Endothelial cell of umbilical vein (primary cell): ENCODE data around the gene DEUP1. TPM values are rescaled to one million over a fixed set of nuclear protein-coding genes. Genes with fewer than 3 reads are reported as not detected.

Source experiments
- BruUV-seq: library from RNA; stranded (reverse); fragments of 400-500 nt; replicated peaks from 2 replicates; lab custom pipeline; 2021; lab: Mats Ljungman, UMichigan
- CTCF ChIA-PET: fragments of 300-600, 350-600 bp; sonication (Branson Sonifier 250); formaldehyde crosslinking; loops from one replicate; lab custom pipeline; 2021; ENCODE audit warnings: antibody characterized with exemption, inconsistent platforms; lab: Charles Lee
- POLR2A ChIA-PET: fragments of 300-600, 350-600 bp; sonication (Branson Sonifier 250); formaldehyde crosslinking; loops from one replicate; lab custom pipeline; 2021; ENCODE audit warnings: antibody characterized with exemption, inconsistent platforms; lab: Charles Lee
- DNase-seq: peaks from one replicate; pipeline ENCODE4 v3.0.0-alpha.2; 2011; ENCODE audit warnings: low read depth, low spot score
- FAIRE-seq: peaks from 2 replicates; lab custom pipeline; 2011; peaks lifted over from hg19 to GRCh38; lab: Jason Lieb, UNC
- H2AFZ ChIP-seq: 2 replicates; pipeline ENCODE4 v1.6.0; 2012; ENCODE audit warnings: low read depth, low read length, control low read depth, inconsistent platforms
- H3K27ac ChIP-seq: 2 replicates; pipeline ENCODE4 v1.5.1; 2011; ENCODE audit warnings: low read depth, mild to moderate bottlenecking, control low read depth, low read length, moderate library complexity; ENCODE audit not compliant: insufficient read depth
- H3K27me3 ChIP-seq, 2 experiments: 2 replicates each; pipeline versions ENCODE4 v1.6.0 to v1.6.1; 2011; ENCODE audit warnings: low read length in 2 of 2, mixed read lengths in 1 of 2; ENCODE audit not compliant: control insufficient read depth in 2 of 2, insufficient read depth in 2 of 2
- H3K36me3 ChIP-seq, 2 experiments: 2 replicates in 1 of 2; 3 replicates in 1 of 2; pipeline ENCODE4 v1.5.1; 2011; ENCODE audit warnings: low read length in 2 of 2, mild to moderate bottlenecking in 1 of 2, moderate library complexity in 1 of 2; ENCODE audit not compliant: control insufficient read depth in 2 of 2, insufficient read depth in 2 of 2; ENCODE audit errors: extremely low read depth in 1 of 2
- H3K4me1 ChIP-seq: 3 replicates; pipeline ENCODE4 v1.5.1; 2011; ENCODE audit warnings: mild to moderate bottlenecking, low read length; ENCODE audit not compliant: control insufficient read depth, insufficient read depth; ENCODE audit errors: extremely low read depth
- H3K4me2 ChIP-seq: 2 replicates; pipeline ENCODE4 v1.6.1; 2011; ENCODE audit warnings: low read length, control low read depth, mixed read lengths; ENCODE audit not compliant: insufficient read depth
- H3K4me3 ChIP-seq, 3 experiments: fragments of 200-600 bp in 1 of 3; sonication (generic), shearing (Covaris generic) in 1 of 3; replicated peaks in 1 of 3; 2 replicates each; pipeline ENCODE4 v1.5.1; 2011 to 2016; ENCODE audit warnings: control low read depth in 3 of 3, low read length in 3 of 3, mild to moderate bottlenecking in 2 of 3, inconsistent platforms in 1 of 3, low read depth in 1 of 3, moderate library complexity in 1 of 3; ENCODE audit not compliant: insufficient read depth in 1 of 3
- H3K79me2 ChIP-seq: 2 replicates; pipeline ENCODE4 v1.6.0; 2012; ENCODE audit warnings: low read length, inconsistent platforms; ENCODE audit not compliant: control insufficient read depth, insufficient read depth
- H3K9ac ChIP-seq: replicated peaks from 2 replicates; pipeline ENCODE3; 2011; ENCODE audit warnings: low read length, control low read depth; ENCODE audit not compliant: insufficient read depth; ENCODE audit errors: extremely low read depth
- H3K9me1 ChIP-seq: replicated peaks from 3 replicates; pipeline ENCODE4 v1.6.0; 2011; ENCODE audit warnings: mild to moderate bottlenecking, low read length; ENCODE audit not compliant: control insufficient read depth, insufficient read depth; ENCODE audit errors: extremely low read depth
- H3K9me3 ChIP-seq: replicated peaks from 2 replicates; pipeline ENCODE4 v1.5.1; 2012; ENCODE audit warnings: low read length, inconsistent platforms; ENCODE audit not compliant: control insufficient read depth, insufficient read depth
- H4K20me1 ChIP-seq: replicated peaks from 2 replicates; pipeline ENCODE3; 2011; ENCODE audit warnings: mild to moderate bottlenecking, low read length; ENCODE audit not compliant: control insufficient read depth, insufficient read depth; ENCODE audit errors: extremely low read depth
- CTCF ChIP-seq, 2 donors: IDR thresholded peaks; 1 replicate in 1 of 2; 2 replicates in 1 of 2; pipeline ENCODE4 v1.5.1; 2011; ENCODE audit warnings: low read length in 2 of 2, mild to moderate bottlenecking in 2 of 2, moderate library complexity in 2 of 2, control low read depth in 1 of 2, inconsistent platforms in 1 of 2, low read depth in 1 of 2; ENCODE audit not compliant: insufficient read depth in 1 of 2; ENCODE audit errors: extremely low read depth in 1 of 2
- EZH2 ChIP-seq: IDR thresholded peaks from 2 replicates; pipeline ENCODE4 v1.6.1; 2012; ENCODE audit warnings: borderline replicate concordance, low read depth, mild to moderate bottlenecking, moderate library complexity, low read length, inconsistent platforms; ENCODE audit not compliant: severe bottlenecking
- FOS ChIP-seq: IDR thresholded peaks from 2 replicates; pipeline ENCODE4 v1.6.1; 2011; ENCODE audit warnings: mild to moderate bottlenecking, low read length, moderate library complexity, borderline replicate concordance; ENCODE audit not compliant: insufficient read depth
- GATA2 ChIP-seq: IDR thresholded peaks from 2 replicates; pipeline ENCODE4 v1.7.0; 2011; ENCODE audit warnings: low read depth, mild to moderate bottlenecking, moderate library complexity, mixed read lengths, low read length; ENCODE audit not compliant: insufficient read length, insufficient read depth
- JUN ChIP-seq: IDR thresholded peaks from 2 replicates; pipeline ENCODE4 v1.6.1; 2011; ENCODE audit warnings: borderline replicate concordance, low read depth; ENCODE audit not compliant: insufficient read length, insufficient read depth
- MAX ChIP-seq: IDR thresholded peaks from 2 replicates; pipeline ENCODE4 v1.6.1; 2011; ENCODE audit not compliant: insufficient read depth, insufficient read length
- MYC ChIP-seq: IDR thresholded peaks from one replicate; pipeline ENCODE4 v1.6.1; 2011; ENCODE audit warnings: mild to moderate bottlenecking, low read depth, low read length
- POLR2A ChIP-seq: IDR thresholded peaks from 2 replicates; pipeline ENCODE4 v1.6.1; 2012; ENCODE audit warnings: low read depth, mild to moderate bottlenecking, control low read depth, low read length
- POLR2AphosphoS5 ChIP-seq: IDR thresholded peaks from 2 replicates; pipeline ENCODE4 v1.6.1; 2012; ENCODE audit warnings: low read depth, mild to moderate bottlenecking, control low read depth, low read length, moderate library complexity; ENCODE audit not compliant: insufficient read depth
- dilution Hi-C: fragments of 300-500 bp; cut with MboI; formaldehyde crosslinking; loops from one replicate; pipeline ENCODE4 v1.15.0; 2019; ENCODE audit warnings: low sequenced_read_pairs; ENCODE audit not compliant: extremely low pct_ligation_motif_present
- intact Hi-C: fragments of 100-400 bp; cut with micrococcal nuclease; formaldehyde crosslinking; loops from one replicate; pipeline ENCODE4 v1.10.0; 2022
- polyA plus RNA-seq, 4 experiments: library from polyadenylated mRNA; depleted of rRNA in 3 of 4; stranded (reverse) in 3 of 4; unstranded in 1 of 4; fragments of >200 nt; gene quantifications; 2 replicates each; pipeline versions ENCODE4 v1.2.1 to v1.2.3, GENCODE V29; 2011 to 2012; ENCODE audit warnings: missing spikeins in 1 of 4
- total RNA-seq: library from RNA; stranded (reverse); gene quantifications from 2 replicates; pipeline ENCODE4 v1.2.3, GENCODE V29; 2021

The DEUP1 gene
- total and polyA plus RNA-seq, 2 donors (not counting 3 experiments of a cell fraction or from before 2014, with no cell fraction given), result not detected

- Histone ChIP-seq H3K4me1 (no peaks in the 10 kb centered on the region), H3K9me1 (no peaks in the 10 kb centered on the region), H3K9ac (no peak overlapping the region), H3K79me2 (no peaks in the 10 kb centered on the region), H3K36me3 (no peaks in the 10 kb centered on the region), H3K27ac (no peak overlapping the region), H4K20me1 (no peaks in the 10 kb centered on the region), H3K27me3 (no peaks in the 10 kb centered on the region), H2AFZ (no peak overlapping the region), H3K4me3 (no peak overlapping the region), H3K9me3 (no peaks in the 10 kb centered on the region), H3K4me2 (no peak overlapping the region)
- intact Hi-C loops, result no loop called here
- dilution Hi-C loops, result no loop called here
- ChIA-PET POLR2A (no interaction called here), CTCF (no interaction called here)
- no peak for DNase-seq
- no TSS peak for BruUV-seq
- FAIRE-seq, result no peak
- TF ChIP-seq MYC (no peak), CTCF (IDR thresholded peaks at IDR 0.05; ENCODE audit: extremely low read depth in 1 of 2, insufficient read depth in 1 of 2, low read depth in 1 of 2, low read length in 2 of 2) (no peak), GATA2 (no peak), MAX (no peak), FOS (no peak), POLR2A (no peak), JUN (no peak), POLR2AphosphoS5 (no peak), EZH2 (no peak)
Observed at GRCh38 chr11:93368022-93368421, 37.5 kb downstream of the DEUP1 start.
